Pancreas (tissue), 10 donors: ENCODE measurements around the gene SLC50A1. TPM values are rescaled to one million over a fixed set of nuclear protein-coding genes. Genes with fewer than 3 reads are reported as not detected.

Experiments
- ATAC-seq, 4 donors: fragments of 200-7000 bp; cut with Tn5 transposase; one replicate each; pipeline versions ENCODE4 v1.8.0 to v1.9.1; 2020; ENCODE audit warnings: mild to moderate bottlenecking in 4 of 4, moderate library complexity in 4 of 4
- DNase-seq, 6 donors: peaks; one replicate each; pipeline ENCODE4 v3.0.0-alpha.2; 2020
- FAIRE-seq: peaks from 2 replicates; lab custom pipeline; 2012; peaks lifted over from hg19 to GRCh38; lab: Jason Lieb, UNC
- H3K27ac ChIP-seq, 4 donors: fragments of 200-600 bp; sonication (generic); 1 replicate in 3 of 4; 2 replicates in 1 of 4; pipeline versions ENCODE4 v1.5.0 to v1.8.0; 2020
- H3K27me3 ChIP-seq, 4 donors: fragments of 200-600 bp; one replicate each; pipeline ENCODE4 v1.8.0; 2021
- H3K36me3 ChIP-seq, 3 donors: fragments of 200-600 bp; sonication (generic) in 1 of 3; one replicate each; pipeline versions ENCODE4 v1.5.0 to v1.8.0; 2020 to 2021
- H3K4me1 ChIP-seq, 3 donors: fragments of 200-600 bp; one replicate each; pipeline ENCODE4 v1.8.0; 2021
- H3K4me3 ChIP-seq, 4 donors: fragments of 200-600 bp; sonication (generic) in 2 of 4; one replicate each; pipeline versions ENCODE4 v1.5.0 to v1.8.0; 2020 to 2021
- H3K9me3 ChIP-seq, 4 donors: fragments of 200-600 bp; one replicate each; pipeline ENCODE4 v1.8.0; 2021
- WGBS, 2 donors: extraction: QIAGEN DNeasy Blood & Tissue Kit; methylation state at CpG; one replicate each; pipeline ENCODE4 v1.1.7; 2013; 5-methylcytosine and 5-hydroxymethylcytosine counted together
- intact Hi-C, 3 donors: fragments of 100-400 bp; cut with DNase I; formaldehyde crosslinking; loops; one replicate each; pipeline versions ENCODE4 v1.11.1 to v1.14.2; 2022
- polyA plus RNA-seq, 2 donors: library from polyadenylated mRNA; stranded (reverse); fragments of 200-250 nt; gene quantifications; one replicate each; pipeline ENCODE4 v1.2.3, GENCODE V29; 2013
- total RNA-seq, 6 donors: library from RNA; stranded (reverse); fragmentation: NEBNext Ultra II Directional in 4 of 6; extraction: Animal tissue kit (Norgen Biotek cat#: 25700) in 4 of 6; gene quantifications; one replicate each; pipeline versions ENCODE4 v1.2.1 to v1.2.4, GENCODE V29; 2021 to 2023
- TF ChIP-seq, protein P1 (sequence below), 4 donors: fragments of 200-600 bp; sonication (generic) in 3 of 4; IDR thresholded peaks; one replicate each; pipeline versions ENCODE4 v1.5.0 to v1.8.0; 2021; ENCODE audit warnings: antibody characterized with exemption in 4 of 4
- donor health status: healthy with polysubstance abuse.
- donor health status: DM: no; HTN: no; CAD: no; lungs with moderate emphysema.
- donor health status: DM: no; HTN: no; CAD: no.
- donor health status: control.
- donor health status: control.
- donor health status: Bipolar disorder and iron deficiency.
- donor health status: DM: yes; HTN: yes; CAD: no.
- donor health status: DM: no; HTN: no; CAD: no.
- donor health status: DM: no; HTN: no; CAD: no.
- donor health status: DM: yes; HTN: yes; CAD: no.

The SLC50A1 gene
- total and polyA plus RNA-seq, 8 donors, result 18.7 to 33.3 (median 29.4) TPM

DNA sequence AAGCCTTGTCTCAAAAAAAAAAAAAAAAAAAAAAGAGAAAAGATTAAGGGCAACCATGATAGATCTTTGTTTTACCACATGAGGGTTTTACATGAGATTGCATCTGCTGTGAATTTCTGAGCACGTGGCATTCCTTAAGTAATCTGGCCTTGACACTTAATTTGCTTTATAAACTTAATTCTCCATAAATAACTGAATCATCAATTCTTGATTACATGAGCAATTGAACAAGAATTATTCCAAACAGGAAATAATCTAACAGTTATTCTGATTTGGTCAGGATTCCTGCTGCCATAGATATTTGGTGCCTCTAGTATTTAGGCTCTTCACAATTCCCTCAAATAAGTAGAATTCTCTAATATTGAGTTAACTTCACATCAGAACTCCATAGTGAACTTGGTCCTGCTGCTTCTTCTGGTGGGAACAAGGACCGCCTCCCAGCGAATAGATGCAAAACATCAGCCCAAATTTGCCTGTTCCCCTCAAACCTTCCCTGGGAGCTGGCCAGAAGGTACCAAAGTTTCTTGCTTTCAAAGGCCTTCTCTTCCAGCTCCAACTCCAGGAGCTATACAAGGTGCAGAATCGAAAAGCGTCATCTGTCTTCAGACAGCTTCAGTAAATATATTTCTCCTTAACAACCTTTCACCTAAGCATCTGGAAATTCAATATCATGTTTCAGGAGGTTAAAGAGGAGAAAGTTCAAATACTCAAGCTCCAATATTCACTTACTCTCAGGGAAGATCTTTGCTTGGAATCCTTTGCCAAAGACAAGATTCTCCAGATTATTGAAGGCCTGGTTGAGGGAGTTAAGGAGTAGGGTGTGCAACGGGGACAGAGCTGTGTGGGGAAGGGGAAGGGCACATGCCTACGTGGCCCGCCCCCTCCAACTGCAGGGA lies 36.4 kb downstream of the SLC50A1 start:
- H3K4me3 ChIP-seq, result peak overlapping the region; percentile 60 to 85 (median 70)
- no peak for DNase-seq
- H3K9me3 ChIP-seq, result no peaks in the 10 kb centered on the region
- ATAC-seq, result peak in 2 of 4 donors; percentile 2 to 8
- TF ChIP-seq, protein P1, sequence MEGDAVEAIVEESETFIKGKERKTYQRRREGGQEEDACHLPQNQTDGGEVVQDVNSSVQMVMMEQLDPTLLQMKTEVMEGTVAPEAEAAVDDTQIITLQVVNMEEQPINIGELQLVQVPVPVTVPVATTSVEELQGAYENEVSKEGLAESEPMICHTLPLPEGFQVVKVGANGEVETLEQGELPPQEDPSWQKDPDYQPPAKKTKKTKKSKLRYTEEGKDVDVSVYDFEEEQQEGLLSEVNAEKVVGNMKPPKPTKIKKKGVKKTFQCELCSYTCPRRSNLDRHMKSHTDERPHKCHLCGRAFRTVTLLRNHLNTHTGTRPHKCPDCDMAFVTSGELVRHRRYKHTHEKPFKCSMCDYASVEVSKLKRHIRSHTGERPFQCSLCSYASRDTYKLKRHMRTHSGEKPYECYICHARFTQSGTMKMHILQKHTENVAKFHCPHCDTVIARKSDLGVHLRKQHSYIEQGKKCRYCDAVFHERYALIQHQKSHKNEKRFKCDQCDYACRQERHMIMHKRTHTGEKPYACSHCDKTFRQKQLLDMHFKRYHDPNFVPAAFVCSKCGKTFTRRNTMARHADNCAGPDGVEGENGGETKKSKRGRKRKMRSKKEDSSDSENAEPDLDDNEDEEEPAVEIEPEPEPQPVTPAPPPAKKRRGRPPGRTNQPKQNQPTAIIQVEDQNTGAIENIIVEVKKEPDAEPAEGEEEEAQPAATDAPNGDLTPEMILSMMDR (IDR thresholded peaks at IDR 0.05), result no peak
- H3K36me3 ChIP-seq, result no peaks in the 10 kb centered on the region
- intact Hi-C loops, result no loop called here
- peaks cover 6 to 17% (median 8%) of the 10 kb centered on the region in 3 donors for H3K4me1 ChIP-seq
- no peak for FAIRE-seq
- H3K27me3 ChIP-seq, result no peaks in the 10 kb centered on the region
- 27 to 39% methylated on average over 8 of the region's 8 CpGs for WGBS, 2 donors
- peak overlapping the region in 3 of 4 donors; percentile 66 to 77 (median 69) for H3K27ac ChIP-seq

DNA sequence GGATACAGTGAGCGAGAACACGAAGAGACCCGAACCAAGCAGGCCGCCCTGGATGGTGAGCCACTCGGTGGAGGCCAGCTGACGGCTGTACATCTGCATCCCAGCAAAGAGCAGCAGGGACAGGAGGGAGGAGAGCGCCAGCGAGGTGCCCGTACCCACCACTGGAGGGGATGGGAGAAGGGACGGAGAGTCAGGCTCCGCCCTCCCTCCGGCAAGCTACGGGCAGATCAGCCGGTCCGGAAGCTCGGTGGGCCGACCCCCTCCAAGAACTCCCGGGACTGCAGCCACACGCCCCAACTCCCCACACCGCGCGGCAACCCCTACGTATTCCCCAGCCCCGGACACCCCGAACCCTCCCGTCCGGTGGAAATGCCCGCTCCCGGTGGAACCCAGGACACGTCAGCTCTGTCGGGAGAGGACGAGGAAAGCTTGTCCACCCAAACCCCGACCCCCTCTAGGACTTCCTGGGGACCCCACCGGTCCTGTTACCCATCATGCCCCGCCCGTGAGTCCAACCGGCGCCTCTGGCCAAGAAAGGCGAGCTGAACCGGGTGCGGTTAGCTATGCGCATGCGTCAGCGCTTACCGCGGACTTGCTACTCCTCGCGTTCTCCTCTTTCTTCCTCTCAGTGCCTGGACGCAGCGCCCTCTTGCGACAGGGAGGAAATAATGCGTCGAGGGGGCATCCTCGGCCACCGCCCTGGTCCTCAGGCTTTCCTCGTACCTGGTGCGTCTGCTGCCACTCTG lies 37.3 kb downstream of the SLC50A1 start, which contains the start of gene KRTCAP2:
Gene KRTCAP2 (minus strand): TSS at position 573 of the 746 bp plus-strand sequence. CDS start 80 bp downstream, at position 493.
- peak within 1 kb of the TSS; percentile 41 to 77 (median 68) for H3K27ac ChIP-seq
- H3K9me3 ChIP-seq, result no peaks in the 10 kb centered on the region
- 0 to 1% methylated on average over 45 to 57 of the region's 57 CpGs for WGBS, 2 donors
- FAIRE-seq (no peak), DNase-seq (peak; percentile 93 to 99 (median 95)), ATAC-seq (peak; percentile 83 to 85 (median 84))
- peaks cover 3 to 19% (median 10%) of the 10 kb centered on the region in 3 donors for H3K4me1 ChIP-seq
- intact Hi-C loops, result no loop called here
- TF ChIP-seq, protein P1 (IDR thresholded peaks at IDR 0.05), result peak; percentile 79 to 93 (median 90)
- peak within 1 kb of the TSS; percentile 60 to 85 (median 70) for H3K4me3 ChIP-seq
- H3K36me3 ChIP-seq, result no peaks in the 10 kb centered on the region
- no peaks in the 10 kb centered on the region for H3K27me3 ChIP-seq

DNA sequence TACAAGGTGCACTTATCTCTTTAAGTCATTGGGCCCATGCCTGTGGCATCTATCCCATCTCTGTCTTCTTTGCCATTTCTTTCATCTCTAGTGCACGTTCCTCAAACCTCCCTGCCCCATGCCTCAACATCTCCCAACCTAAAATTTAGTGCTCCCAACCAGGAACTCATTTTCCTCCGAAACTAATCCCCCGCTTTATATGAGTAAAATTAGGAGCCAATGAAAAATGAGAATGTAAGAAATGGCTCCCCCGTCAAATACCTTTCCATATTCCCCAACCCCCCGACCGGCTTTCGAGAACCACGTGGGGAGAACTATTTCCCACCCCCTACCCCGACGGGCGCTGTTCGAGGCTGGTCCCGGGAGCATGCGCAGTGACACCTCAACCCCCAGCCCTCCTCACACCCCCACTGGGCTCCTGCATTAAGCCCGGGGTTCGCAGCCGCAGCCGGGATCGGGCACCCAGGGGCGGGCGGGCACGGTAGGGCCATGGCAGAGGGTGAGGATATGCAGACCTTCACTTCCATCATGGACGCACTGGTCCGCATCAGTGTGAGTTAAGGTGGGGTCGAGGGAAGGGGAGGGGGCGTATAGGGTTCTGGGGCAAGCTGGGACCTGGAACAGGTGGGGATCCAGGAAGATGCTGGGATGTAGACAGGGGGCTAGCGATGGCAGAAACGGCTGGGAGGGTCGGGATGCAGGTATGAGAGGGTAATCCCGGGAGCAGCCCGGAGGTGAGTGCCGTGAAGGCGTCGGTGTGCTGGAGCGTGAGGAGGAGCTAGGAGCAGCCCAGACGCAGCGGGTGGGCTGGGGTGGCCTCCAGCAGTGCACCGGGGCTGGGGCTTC lies 38.0 kb downstream of the SLC50A1 start, which contains the start of gene TRIM46:
Gene TRIM46 (plus strand): TSS at position 372 of the 846 bp plus-strand sequence. CDS start 118 bp downstream, at position 490.
- TF ChIP-seq, protein P1 (IDR thresholded peaks at IDR 0.05), result no peak
- peak; percentile 25 to 79 (median 46) for DNase-seq
- Histone ChIP-seq H3K36me3 (no peaks in the 10 kb centered on the region), H3K4me1 (peaks cover 3 to 19% (median 10%) of the 10 kb centered on the region in 3 donors), H3K4me3 (peak within 1 kb of the TSS; percentile 60 to 85 (median 70)), H3K9me3 (no peaks in the 10 kb centered on the region), H3K27ac (peak within 1 kb of the TSS; percentile 41 to 77 (median 68)), H3K27me3 (no peaks in the 10 kb centered on the region)
- no peak for FAIRE-seq
- peak in 1 of 4 donors; percentile 2 for ATAC-seq
- 5% methylated on average over 38 of the region's 38 CpGs for WGBS, 2 donors
- intact Hi-C loops, result no loop called here
